Neural progenitor cell (in vitro differentiated cells): Measurements from ENCODE around the gene NAA35. TPM values are rescaled to one million over a fixed set of nuclear protein-coding genes. Genes with fewer than 3 reads are reported as not detected.
A peak's percentile ranks its signal among the peaks of the same experiment; 100 is the strongest.

Experiments
- DNase-seq: peaks from one replicate; pipeline ENCODE4 v3.0.0-alpha.2; 2016; ENCODE audit warnings: low spot score
- H2AFZ ChIP-seq: fragments of 200-600 bp; sonication (generic); replicated peaks from 2 replicates; pipeline ENCODE4 v1.6.1; 2016; ENCODE audit warnings: antibody characterized with exemption
- H3F3A ChIP-seq: fragments of 200-600 bp; sonication (generic); 2 replicates; pipeline ENCODE4 v1.6.1; 2016; ENCODE audit warnings: antibody characterized with exemption, low read depth
- H3K27ac ChIP-seq: fragments of 200-600 bp; sonication (generic); 2 replicates; pipeline ENCODE4 v1.5.1; 2016; ENCODE audit warnings: mild to moderate bottlenecking
- H3K27me3 ChIP-seq: fragments of 200-600 bp; sonication (generic); 2 replicates; pipeline ENCODE4 v1.6.1; 2016; ENCODE audit warnings: mild to moderate bottlenecking, moderate library complexity
- H3K36me3 ChIP-seq: fragments of 200-600 bp; sonication (generic); 2 replicates; pipeline ENCODE4 v1.5.1; 2016
- H3K4me1 ChIP-seq: fragments of 200-600 bp; sonication (generic); 2 replicates; pipeline ENCODE4 v1.6.1; 2016; ENCODE audit warnings: mixed run types
- H3K4me2 ChIP-seq: fragments of 200-600 bp; sonication (generic); 2 replicates; pipeline ENCODE4 v1.6.1; 2016
- H3K4me3 ChIP-seq: fragments of 200-600 bp; sonication (generic); 2 replicates; pipeline ENCODE4 v1.5.1; 2016
- H3K79me2 ChIP-seq: fragments of 200-600 bp; sonication (generic); 2 replicates; pipeline ENCODE4 v1.6.1; 2016; ENCODE audit warnings: low read depth
- H3K9ac ChIP-seq: fragments of 200-600 bp; sonication (generic); 2 replicates; pipeline ENCODE4 v1.6.1; 2016
- H3K9me3 ChIP-seq: fragments of 200-600 bp; sonication (generic); 2 replicates; pipeline ENCODE4 v1.5.1; 2016; ENCODE audit warnings: low read depth
- H4K20me1 ChIP-seq: fragments of 200-600 bp; sonication (generic); 2 replicates; pipeline ENCODE4 v1.6.1; 2016; ENCODE audit warnings: low read depth
- H3K27ac Mint-ChIP-seq: 3 replicates; pipeline ENCODE4 v1.8.0; 2021; ENCODE audit warnings: mixed read lengths
- H3K27me3 Mint-ChIP-seq: 2 replicates; pipeline ENCODE4 v1.8.0; 2022; ENCODE audit warnings: low read depth, mild to moderate bottlenecking, inconsistent platforms, moderate library complexity, mixed read lengths; ENCODE audit not compliant: insufficient read depth
- H3K36me3 Mint-ChIP-seq: 3 replicates; pipeline ENCODE4 v1.8.0; 2021; ENCODE audit warnings: mixed read lengths
- H3K4me1 Mint-ChIP-seq: 3 replicates; pipeline ENCODE4 v1.8.0; 2021; ENCODE audit warnings: mixed read lengths
- H3K4me3 Mint-ChIP-seq: 3 replicates; pipeline ENCODE4 v1.8.0; 2021; ENCODE audit warnings: mild to moderate bottlenecking, moderate library complexity, mixed read lengths
- H3K9me3 Mint-ChIP-seq: 3 replicates; pipeline ENCODE4 v1.8.0; 2020; ENCODE audit warnings: mixed read lengths
- EZH2 ChIP-seq: fragments of 200-600 bp; sonication (generic); IDR thresholded peaks from 2 replicates; pipeline ENCODE4 v1.6.1; 2017; ENCODE audit warnings: antibody characterized with exemption, mild to moderate bottlenecking, moderate library complexity
- EZH2phosphoT487 ChIP-seq: fragments of 200-600 bp; sonication (generic); IDR thresholded peaks from 2 replicates; pipeline ENCODE4 v1.6.1; 2017; ENCODE audit warnings: antibody characterized with exemption
- total RNA-seq: library from RNA; depleted of rRNA; stranded (reverse); fragments of >200 nt; gene quantifications from 2 replicates; pipeline ENCODE4 v1.2.3, GENCODE V29; 2015; ENCODE audit warnings: low replicate concordance
- TF ChIP-seq, protein P1 (sequence below): fragments of 200-600 bp; sonication (generic); IDR thresholded peaks from 2 replicates; pipeline ENCODE4 v1.5.1; 2017; ENCODE audit warnings: antibody characterized with exemption, mild to moderate bottlenecking

Gene NAA35
- total RNA-seq, 1 donor from 2014 or later, result 60.7 TPM

DNA sequence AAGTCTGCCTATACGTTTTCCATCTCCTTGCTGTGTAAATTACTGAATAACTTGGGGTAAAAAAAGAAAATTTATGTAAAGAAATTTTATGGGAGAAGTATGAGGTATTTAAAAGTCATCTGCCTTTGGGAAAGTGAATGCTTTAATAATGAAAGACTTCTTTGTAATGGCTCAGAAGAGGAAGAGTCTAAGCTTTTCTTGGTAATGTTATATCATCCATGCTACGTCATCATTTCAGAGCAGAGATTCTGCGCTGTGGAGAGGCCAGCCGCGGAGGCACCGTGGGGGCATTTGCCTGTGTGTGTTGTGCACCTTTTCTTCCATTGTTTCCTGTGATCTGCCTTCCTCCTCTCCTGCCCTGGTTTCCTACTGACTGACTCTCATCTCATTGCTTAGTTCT, 80.2 kb downstream of the NAA35 start:
- H3K9me3 ChIP-seq, result no peaks in the 10 kb centered on the region
- no peak overlapping the region for H3K4me3 ChIP-seq
- H3K27me3 Mint-ChIP-seq, result no peaks in the 10 kb centered on the region
- no peaks in the 10 kb centered on the region for H3K9me3 Mint-ChIP-seq
- no peaks in the 10 kb centered on the region for H3K27me3 ChIP-seq
- no peak overlapping the region for H3K4me3 Mint-ChIP-seq
- H3K4me2 ChIP-seq, result no peak overlapping the region
- no peak overlapping the region for H3K27ac ChIP-seq
- H3K36me3 ChIP-seq, result peaks cover 19% of the 10 kb centered on the region
- no peak for TF ChIP-seq EZH2
- TF ChIP-seq, protein P1, sequence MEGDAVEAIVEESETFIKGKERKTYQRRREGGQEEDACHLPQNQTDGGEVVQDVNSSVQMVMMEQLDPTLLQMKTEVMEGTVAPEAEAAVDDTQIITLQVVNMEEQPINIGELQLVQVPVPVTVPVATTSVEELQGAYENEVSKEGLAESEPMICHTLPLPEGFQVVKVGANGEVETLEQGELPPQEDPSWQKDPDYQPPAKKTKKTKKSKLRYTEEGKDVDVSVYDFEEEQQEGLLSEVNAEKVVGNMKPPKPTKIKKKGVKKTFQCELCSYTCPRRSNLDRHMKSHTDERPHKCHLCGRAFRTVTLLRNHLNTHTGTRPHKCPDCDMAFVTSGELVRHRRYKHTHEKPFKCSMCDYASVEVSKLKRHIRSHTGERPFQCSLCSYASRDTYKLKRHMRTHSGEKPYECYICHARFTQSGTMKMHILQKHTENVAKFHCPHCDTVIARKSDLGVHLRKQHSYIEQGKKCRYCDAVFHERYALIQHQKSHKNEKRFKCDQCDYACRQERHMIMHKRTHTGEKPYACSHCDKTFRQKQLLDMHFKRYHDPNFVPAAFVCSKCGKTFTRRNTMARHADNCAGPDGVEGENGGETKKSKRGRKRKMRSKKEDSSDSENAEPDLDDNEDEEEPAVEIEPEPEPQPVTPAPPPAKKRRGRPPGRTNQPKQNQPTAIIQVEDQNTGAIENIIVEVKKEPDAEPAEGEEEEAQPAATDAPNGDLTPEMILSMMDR, result no peak
- no peak for TF ChIP-seq EZH2phosphoT487
- H3K27ac Mint-ChIP-seq, result peak overlapping the region; percentile 6
- H3K9ac ChIP-seq, result no peak overlapping the region
- DNase-seq, result no peak
- H4K20me1 ChIP-seq, result no peaks in the 10 kb centered on the region
- peaks cover 44% of the 10 kb centered on the region for H3K36me3 Mint-ChIP-seq
- H3F3A ChIP-seq, result peaks cover 11% of the 10 kb centered on the region
- H3K4me1 Mint-ChIP-seq, result peaks cover 8% of the 10 kb centered on the region
- H3K4me1 ChIP-seq, result peaks cover 3% of the 10 kb centered on the region
- no peaks in the 10 kb centered on the region for H3K79me2 ChIP-seq
- H2AFZ ChIP-seq, result no peak overlapping the region

DNA sequence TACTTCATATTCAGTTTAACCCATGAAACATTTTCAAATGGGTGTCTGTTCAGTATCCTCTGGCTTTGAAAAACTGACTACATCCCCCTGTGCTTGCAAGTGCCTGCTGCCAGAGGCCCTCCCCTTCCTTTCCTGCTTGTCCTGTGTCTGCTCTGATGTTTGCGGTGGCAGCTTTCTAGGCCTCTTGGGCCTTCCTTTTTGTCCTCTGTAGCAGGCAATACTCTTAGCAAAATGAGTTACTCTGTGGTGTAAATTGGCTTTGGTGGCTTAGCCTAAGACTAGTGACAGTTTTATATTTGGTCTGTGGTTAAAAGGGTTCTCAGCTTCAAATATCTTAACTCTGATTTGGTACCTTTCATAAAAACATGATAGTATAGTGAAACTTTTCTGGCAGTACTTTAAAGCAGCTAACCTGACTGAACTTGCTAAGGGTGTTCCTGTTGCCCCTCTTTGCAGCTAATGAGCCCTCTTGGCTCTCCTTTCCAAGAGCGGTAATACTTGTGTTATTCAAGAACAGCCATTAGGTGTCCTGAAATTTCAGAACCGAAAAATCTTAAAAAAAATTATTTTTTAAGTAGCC, 81.8 kb downstream of the NAA35 start:
- H3K27ac ChIP-seq, result peak overlapping the region; percentile 71
- no peaks in the 10 kb centered on the region for H3K27me3 ChIP-seq
- Mint-ChIP-seq H3K4me3 (no peak overlapping the region), H3K4me1 (peaks cover 5% of the 10 kb centered on the region), H3K27me3 (no peaks in the 10 kb centered on the region), H3K36me3 (peaks cover 47% of the 10 kb centered on the region), H3K9me3 (no peaks in the 10 kb centered on the region), H3K27ac (peak overlapping the region; percentile 24)
- no peaks in the 10 kb centered on the region for H3K9me3 ChIP-seq
- peaks cover 3% of the 10 kb centered on the region for H3K4me1 ChIP-seq
- no peak overlapping the region for H3K4me2 ChIP-seq
- DNase-seq, result no peak
- no peaks in the 10 kb centered on the region for H3K79me2 ChIP-seq
- TF ChIP-seq EZH2phosphoT487 (no peak), EZH2 (no peak)
- TF ChIP-seq, protein P1, result no peak
- H3K4me3 ChIP-seq, result no peak overlapping the region
- peaks cover 9% of the 10 kb centered on the region for H3F3A ChIP-seq
- no peaks in the 10 kb centered on the region for H4K20me1 ChIP-seq
- no peak overlapping the region for H2AFZ ChIP-seq
- peaks cover 16% of the 10 kb centered on the region for H3K36me3 ChIP-seq
- H3K9ac ChIP-seq, result no peak overlapping the region

DNA sequence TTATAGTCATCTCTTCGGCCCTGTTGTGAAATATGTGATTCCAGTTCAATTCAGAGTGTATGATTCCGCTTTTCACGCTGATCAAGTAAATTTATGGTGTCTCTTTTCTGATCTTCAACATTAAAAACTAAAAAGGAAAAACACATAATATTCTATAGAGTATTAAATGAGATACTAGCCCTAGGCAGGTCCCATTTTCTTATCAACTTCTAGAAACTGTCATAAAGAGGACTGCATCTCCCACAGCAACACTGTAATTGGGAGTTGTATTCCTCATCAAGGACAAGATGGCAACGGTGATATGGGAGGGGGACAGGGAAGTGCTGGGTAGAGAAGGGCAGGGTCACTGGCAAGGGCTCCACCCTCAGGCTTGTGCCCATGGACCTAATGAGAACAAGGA, 86.8 kb downstream of the NAA35 start:
- no peaks in the 10 kb centered on the region for H4K20me1 ChIP-seq
- DNase-seq, result no peak
- H3K27me3 Mint-ChIP-seq, result no peaks in the 10 kb centered on the region
- no peak overlapping the region for H3K4me3 Mint-ChIP-seq
- H3F3A ChIP-seq, result no peaks in the 10 kb centered on the region
- no peaks in the 10 kb centered on the region for H3K27me3 ChIP-seq
- no peak overlapping the region for H2AFZ ChIP-seq
- H3K4me3 ChIP-seq, result no peak overlapping the region
- no peaks in the 10 kb centered on the region for H3K9me3 Mint-ChIP-seq
- H3K36me3 Mint-ChIP-seq, result peaks cover 69% of the 10 kb centered on the region
- no peak overlapping the region for H3K4me2 ChIP-seq
- no peak overlapping the region for H3K9ac ChIP-seq
- H3K4me1 ChIP-seq, result peaks cover 2% of the 10 kb centered on the region
- no peaks in the 10 kb centered on the region for H3K9me3 ChIP-seq
- no peak overlapping the region for H3K27ac Mint-ChIP-seq
- peaks cover 7% of the 10 kb centered on the region for H3K36me3 ChIP-seq
- no peaks in the 10 kb centered on the region for H3K4me1 Mint-ChIP-seq
- no peaks in the 10 kb centered on the region for H3K79me2 ChIP-seq
- TF ChIP-seq, protein P1, result no peak
- TF ChIP-seq EZH2 (no peak), EZH2phosphoT487 (no peak)
- H3K27ac ChIP-seq, result no peak overlapping the region
